GM10248 (cell line): ENCODE results near the gene LLPH.

Experiments
- CTCF ChIA-PET: fragments of 300-600 bp; sonication (Branson Sonifier 250); formaldehyde crosslinking; extraction: SDS; loops from one replicate; lab custom pipeline; 2021; ENCODE audit warnings: antibody characterized with exemption; lab: Yijun Ruan, JAX
- POLR2A ChIA-PET: fragments of 350-650 bp; sonication (Branson Sonifier 250); formaldehyde crosslinking; extraction: SDS; loops from one replicate; lab custom pipeline; 2020; ENCODE audit warnings: antibody characterized with exemption; lab: Yijun Ruan, JAX
- DNase-seq: peaks from one replicate; pipeline ENCODE4 v3.0.0; 2012; ENCODE audit errors: extremely low spot score
- TF ChIP-seq, protein P1 (sequence below): IDR thresholded peaks from 2 replicates; pipeline ENCODE4 v1.5.1; 2012; ENCODE audit warnings: mild to moderate bottlenecking, low read depth; ENCODE audit errors: extremely low read depth, missing control alignments, control extremely low read depth

Gene LLPH

DNA sequence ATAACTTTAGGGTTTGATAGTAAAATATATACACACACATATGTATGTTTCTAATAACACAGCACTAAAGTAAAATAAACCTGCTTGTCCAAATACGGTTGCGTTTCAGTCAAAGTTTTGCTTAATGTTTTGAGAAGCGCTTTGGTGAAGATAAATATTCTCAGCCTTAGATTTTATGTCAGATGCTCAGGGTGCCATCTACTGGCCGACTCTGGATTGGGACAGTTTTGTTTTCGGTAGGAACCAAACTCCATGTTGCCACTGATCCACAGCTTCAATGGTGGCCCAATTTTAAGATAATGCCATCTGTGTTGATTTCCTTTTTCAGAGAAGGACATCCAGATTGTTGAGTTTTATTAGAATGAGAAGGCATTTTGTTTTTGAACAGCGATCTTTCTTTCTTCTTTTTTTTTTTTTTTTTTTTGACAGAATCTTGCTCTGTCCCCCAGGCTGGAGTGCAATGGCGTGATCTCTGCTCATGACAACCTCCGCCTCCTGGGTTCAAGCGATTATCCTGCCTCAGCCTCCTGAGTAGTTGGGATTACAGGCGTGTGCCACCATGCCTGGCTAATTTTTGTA is 43.1 kb downstream of the LLPH start:
- DNase-seq = peak; percentile 52
- CTCF ChIA-PET = interaction anchor here (0.6 to 2.8 kb wide), 25 partner anchors 11 to 963 kb away, joined by 3 to 15 read pairs (median 4); partner anchors contain the start of gene LEMD3
- TF ChIP-seq, protein P1, sequence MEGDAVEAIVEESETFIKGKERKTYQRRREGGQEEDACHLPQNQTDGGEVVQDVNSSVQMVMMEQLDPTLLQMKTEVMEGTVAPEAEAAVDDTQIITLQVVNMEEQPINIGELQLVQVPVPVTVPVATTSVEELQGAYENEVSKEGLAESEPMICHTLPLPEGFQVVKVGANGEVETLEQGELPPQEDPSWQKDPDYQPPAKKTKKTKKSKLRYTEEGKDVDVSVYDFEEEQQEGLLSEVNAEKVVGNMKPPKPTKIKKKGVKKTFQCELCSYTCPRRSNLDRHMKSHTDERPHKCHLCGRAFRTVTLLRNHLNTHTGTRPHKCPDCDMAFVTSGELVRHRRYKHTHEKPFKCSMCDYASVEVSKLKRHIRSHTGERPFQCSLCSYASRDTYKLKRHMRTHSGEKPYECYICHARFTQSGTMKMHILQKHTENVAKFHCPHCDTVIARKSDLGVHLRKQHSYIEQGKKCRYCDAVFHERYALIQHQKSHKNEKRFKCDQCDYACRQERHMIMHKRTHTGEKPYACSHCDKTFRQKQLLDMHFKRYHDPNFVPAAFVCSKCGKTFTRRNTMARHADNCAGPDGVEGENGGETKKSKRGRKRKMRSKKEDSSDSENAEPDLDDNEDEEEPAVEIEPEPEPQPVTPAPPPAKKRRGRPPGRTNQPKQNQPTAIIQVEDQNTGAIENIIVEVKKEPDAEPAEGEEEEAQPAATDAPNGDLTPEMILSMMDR = peak; percentile 67
- POLR2A ChIA-PET = no interaction called here

DNA sequence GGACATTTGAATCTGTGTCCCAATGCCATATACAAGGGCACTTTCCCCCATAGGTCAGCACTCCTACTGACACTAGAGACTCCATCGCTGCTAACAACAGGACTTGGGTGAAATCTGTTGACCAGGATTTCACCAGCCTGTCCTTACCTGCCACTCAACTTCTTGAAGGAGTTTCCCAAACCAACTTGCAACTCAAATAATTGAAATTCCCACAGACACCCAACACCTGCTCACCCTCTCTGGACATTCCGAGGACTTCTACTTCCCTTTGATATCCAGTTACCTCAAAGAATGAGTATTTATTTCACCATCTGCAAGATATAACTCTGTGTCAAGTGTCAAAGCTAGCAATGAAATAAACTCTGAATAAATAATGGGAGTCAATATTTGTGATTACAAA is 44.6 kb downstream of the LLPH start:
- no peak for DNase-seq
- CTCF ChIA-PET = interaction anchor here (1.0 to 2.8 kb wide), 7 partner anchors 22 to 530 kb away, joined by 3 to 14 read pairs (median 5); no protein-coding TSS in a partner anchor
- TF ChIP-seq, protein P1 = no peak
- POLR2A ChIA-PET = no interaction called here

DNA sequence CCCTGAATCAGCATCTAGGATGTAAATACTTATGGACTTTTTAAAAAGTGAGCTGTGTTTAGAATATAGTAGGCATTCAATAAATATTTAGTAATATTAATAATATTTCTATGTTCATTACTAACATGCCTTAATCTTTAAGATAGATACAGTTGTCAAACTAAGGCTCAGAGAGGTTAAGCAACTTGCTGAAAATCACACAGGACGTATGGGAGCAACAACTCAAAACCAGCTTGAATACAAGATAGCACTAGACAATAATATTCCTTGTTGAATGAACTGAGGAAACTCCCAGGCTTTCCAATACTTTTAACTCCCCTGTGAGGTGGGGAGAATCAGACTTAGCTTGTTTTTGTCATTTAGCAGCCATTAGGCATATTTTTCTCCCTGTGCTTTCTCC is 45.3 kb downstream of the LLPH start:
- TF ChIP-seq, protein P1 = no peak
- DNase-seq = no peak
- CTCF ChIA-PET = interaction anchor here (0.7 to 2.3 kb wide), 9 partner anchors 9 to 528 kb away, joined by 3 to 14 read pairs (median 3); no protein-coding TSS in a partner anchor
- POLR2A ChIA-PET = no interaction called here

GRCh38 chr12:66083766-66084165 is 46.8 kb downstream of the LLPH start:
- DNase-seq = no peak
- CTCF ChIA-PET = interaction anchor here (1.2 to 1.4 kb wide), 2 partner anchors 61 to 160 kb away, joined by 3 read pairs; no protein-coding TSS in a partner anchor
- POLR2A ChIA-PET = no interaction called here
- TF ChIP-seq, protein P1 = no peak

DNA sequence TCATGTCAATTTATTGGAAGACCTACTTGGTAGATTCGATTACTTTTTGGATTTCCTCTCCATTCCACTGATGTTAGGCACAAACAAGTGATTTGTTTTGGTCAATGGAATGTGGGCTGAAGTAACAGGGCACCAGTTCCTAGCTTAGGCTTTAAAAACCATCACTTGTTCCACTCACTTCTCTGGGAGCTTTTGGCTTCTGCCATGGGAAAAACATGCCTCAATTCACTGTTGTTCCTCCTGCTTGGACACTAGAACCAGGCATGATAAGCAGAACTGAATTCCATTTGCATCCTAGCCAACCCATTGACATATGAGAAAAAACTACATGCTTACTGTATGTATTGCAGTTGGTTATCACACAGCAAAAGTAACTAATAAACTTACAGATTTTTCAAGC is 47.8 kb downstream of the LLPH start:
- TF ChIP-seq, protein P1 = no peak
- ChIA-PET CTCF (interaction anchor here (1.0 to 1.7 kb wide), 3 partner anchors 22 to 60 kb away, joined by 3 to 4 read pairs (median 3); no protein-coding TSS in a partner anchor), POLR2A (no interaction called here)
- no peak for DNase-seq

DNA sequence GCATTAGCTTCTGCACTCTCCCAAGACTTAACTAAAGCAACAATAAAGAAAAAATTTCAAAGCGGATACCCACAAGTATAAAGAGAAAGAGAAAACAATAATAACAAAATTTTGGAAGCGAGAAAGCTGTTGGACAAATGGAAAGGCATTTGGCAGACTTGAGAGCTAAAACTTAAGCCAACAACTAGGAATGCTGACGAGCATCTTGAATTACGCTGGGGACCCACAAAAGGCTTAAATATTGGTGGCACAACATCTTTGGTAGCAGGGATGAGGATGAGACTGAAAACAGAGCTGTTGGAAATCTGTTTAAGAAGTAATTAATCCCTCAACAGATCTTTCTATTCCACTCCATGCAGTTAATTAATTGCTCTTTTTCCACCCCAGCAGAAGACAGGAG is 49.8 kb downstream of the LLPH start:
- ChIA-PET CTCF (interaction anchor here (1.3 to 1.5 kb wide), 3 partner anchors 9 to 478 kb away, joined by 3 to 4 read pairs (median 3); no protein-coding TSS in a partner anchor), POLR2A (no interaction called here)
- no peak for DNase-seq
- TF ChIP-seq, protein P1 = no peak
